T-helper 1 cell treated with Interleukin-12 subunit alpha and Interleukin-12 subunit beta and Interleukin-4 antibody, amounts not matched to agents 30 μg/mL and 1 μg/mL, for 36 hours (primary cell): ENCODE data around the gene HDGFL2.

ENCODE experiments used
- H3K27ac Mint-ChIP-seq: one replicate; pipeline ENCODE4 v1.8.0; 2021; ENCODE audit warnings: mild to moderate bottlenecking, mixed read lengths
- H3K27me3 Mint-ChIP-seq: one replicate; pipeline ENCODE4 v1.8.0; 2021; ENCODE audit warnings: low read depth, mixed read lengths
- H3K36me3 Mint-ChIP-seq: one replicate; pipeline ENCODE4 v1.8.0; 2021; ENCODE audit warnings: low read depth, mixed read lengths
- H3K4me1 Mint-ChIP-seq: one replicate; pipeline ENCODE4 v1.8.0; 2021; ENCODE audit warnings: low read depth, mixed read lengths
- H3K4me3 Mint-ChIP-seq: one replicate; pipeline ENCODE4 v1.8.0; 2021; ENCODE audit warnings: mild to moderate bottlenecking, moderate library complexity, mixed read lengths
- H3K9me3 Mint-ChIP-seq: one replicate; pipeline ENCODE4 v1.8.0; 2021; ENCODE audit warnings: mixed read lengths

Gene HDGFL2

DNA sequence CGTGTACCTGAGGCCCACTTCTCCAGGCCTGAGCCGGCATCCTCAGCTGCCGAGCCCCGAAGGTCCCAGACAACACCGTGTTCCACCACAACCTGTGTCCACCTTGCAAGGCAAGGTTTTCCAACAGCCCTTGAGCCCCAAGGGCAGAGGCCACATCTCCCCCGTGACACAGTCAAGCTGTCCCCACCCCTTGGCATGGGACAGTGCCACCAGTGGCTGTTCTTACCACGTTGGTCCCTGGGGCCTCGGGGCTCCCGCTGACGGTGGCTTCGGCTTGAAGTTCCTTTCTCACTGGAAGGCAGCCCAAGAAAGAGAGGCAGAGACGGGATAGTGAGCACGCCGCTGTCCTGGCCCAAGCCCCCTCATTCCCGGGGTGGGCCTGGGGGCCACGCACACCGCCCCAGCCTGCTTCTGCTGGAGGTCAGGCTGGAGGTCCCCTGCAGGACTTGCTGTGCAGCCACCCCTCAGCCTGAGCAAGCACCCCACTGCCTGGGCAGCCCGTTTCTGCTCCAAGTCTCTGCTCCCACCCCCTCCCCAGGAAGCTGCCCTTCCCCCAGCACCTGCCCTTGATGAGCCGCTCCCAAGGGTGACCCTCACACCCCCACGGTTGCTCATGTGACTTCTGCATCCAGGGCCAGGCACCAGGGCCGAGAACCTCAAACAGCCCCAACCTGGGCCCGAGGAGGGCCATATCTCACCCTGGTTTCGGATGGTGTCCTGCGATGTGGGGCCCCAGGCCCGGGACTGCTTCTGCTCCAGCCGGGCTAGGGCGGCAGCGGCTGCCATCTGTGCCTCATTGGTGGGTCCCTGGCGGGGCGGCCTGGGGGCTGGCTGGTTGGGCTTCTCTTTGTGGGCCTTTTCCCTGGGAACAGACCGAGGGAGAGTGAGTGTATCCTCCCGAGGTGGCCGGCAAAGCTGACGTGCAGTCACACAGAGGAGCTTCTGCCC lies 18.6 kb upstream of the HDGFL2 start:
- no peaks in the 10 kb centered on the region for H3K9me3 Mint-ChIP-seq
- H3K36me3 Mint-ChIP-seq = peaks cover 17% of the 10 kb centered on the region
- no peak overlapping the region for H3K27ac Mint-ChIP-seq

GRCh38 chr19:4454747-4455718 lies 17.1 kb upstream of the HDGFL2 start:
- no peak overlapping the region for H3K4me3 Mint-ChIP-seq
- H3K36me3 Mint-ChIP-seq = peaks cover 9% of the 10 kb centered on the region
- H3K9me3 Mint-ChIP-seq = no peaks in the 10 kb centered on the region
- H3K27ac Mint-ChIP-seq = peak overlapping the region; percentile 45
- no peaks in the 10 kb centered on the region for H3K27me3 Mint-ChIP-seq
- H3K4me1 Mint-ChIP-seq = peaks cover 12% of the 10 kb centered on the region

More for the DNA sequence above, 18.6 kb upstream of the HDGFL2 start:
- Mint-ChIP-seq H3K27me3 (no peaks in the 10 kb centered on the region), H3K4me1 (peaks cover 12% of the 10 kb centered on the region), H3K4me3 (no peak overlapping the region)

DNA sequence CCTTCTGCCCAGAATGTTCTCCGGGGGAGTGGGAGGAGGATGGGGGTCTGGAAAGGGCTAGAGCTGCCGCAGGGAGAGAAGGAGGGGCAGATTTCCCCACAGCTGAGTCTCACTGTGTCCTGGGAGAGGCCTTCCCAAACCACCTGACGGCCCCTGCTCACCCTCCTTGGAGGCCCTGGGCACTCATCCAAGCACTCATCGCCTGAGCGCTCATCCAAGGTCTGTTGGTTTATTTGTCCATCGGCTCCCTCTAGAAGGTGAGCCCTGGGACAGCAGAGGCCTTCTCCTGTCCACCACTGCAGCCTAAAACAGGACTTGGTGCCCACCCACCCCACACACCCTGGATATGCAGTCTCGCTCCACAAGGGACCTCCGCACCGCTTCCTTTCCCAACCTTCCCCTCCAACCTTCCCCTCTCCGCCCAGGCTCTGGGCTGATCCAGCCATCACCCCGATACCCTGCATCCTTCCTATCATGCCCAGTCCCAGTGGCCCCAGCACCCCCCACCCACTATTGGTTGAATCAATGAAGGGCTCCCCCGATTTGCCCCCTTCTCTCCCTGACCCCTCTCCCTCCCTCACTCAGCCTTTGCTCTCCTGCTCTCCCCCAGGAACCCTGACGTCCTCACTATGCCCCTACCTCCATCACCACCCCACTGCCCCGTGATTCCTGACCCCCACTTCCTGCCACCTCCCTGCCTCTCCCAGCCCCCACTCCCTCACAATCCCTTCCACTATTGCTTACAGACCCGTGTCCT lies 16.2 kb upstream of the HDGFL2 start:
- H3K9me3 Mint-ChIP-seq = no peaks in the 10 kb centered on the region
- peaks cover 12% of the 10 kb centered on the region for H3K4me1 Mint-ChIP-seq
- peaks cover 5% of the 10 kb centered on the region for H3K36me3 Mint-ChIP-seq
- peak overlapping the region; percentile 90 for H3K27ac Mint-ChIP-seq
- H3K4me3 Mint-ChIP-seq = peak overlapping the region; percentile 91
- H3K27me3 Mint-ChIP-seq = no peaks in the 10 kb centered on the region

DNA sequence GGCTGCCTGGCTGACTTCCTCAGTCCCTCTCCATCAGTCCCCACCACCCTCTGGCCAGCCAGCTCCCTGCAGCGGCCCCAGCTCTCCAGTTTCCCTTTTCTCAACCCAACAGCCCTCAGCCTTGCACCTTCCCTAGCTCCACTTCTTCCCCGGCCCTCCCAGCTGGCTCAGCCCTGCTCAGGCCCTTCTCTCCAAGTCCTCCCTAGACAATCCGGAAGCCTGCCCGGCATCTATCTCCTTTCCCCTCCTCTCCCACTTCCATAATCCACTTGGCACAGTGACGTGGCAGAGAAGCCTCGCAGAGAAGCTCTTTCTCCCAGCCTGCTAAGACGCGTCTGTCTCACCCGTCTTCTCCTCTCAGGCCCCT lies 15.6 kb upstream of the HDGFL2 start:
- H3K27me3 Mint-ChIP-seq = no peaks in the 10 kb centered on the region

GRCh38 chr19:4456843-4457653 lies 15.0 kb upstream of the HDGFL2 start:
- peak overlapping the region; percentile 92 for H3K4me3 Mint-ChIP-seq
- H3K4me1 Mint-ChIP-seq = peaks cover 12% of the 10 kb centered on the region
- peaks cover 5% of the 10 kb centered on the region for H3K36me3 Mint-ChIP-seq
- H3K9me3 Mint-ChIP-seq = no peaks in the 10 kb centered on the region
- peak overlapping the region; percentile 90 for H3K27ac Mint-ChIP-seq
- H3K27me3 Mint-ChIP-seq = no peaks in the 10 kb centered on the region

More for the DNA sequence above, 15.6 kb upstream of the HDGFL2 start:
- H3K27ac Mint-ChIP-seq = peak overlapping the region; percentile 90
- H3K4me1 Mint-ChIP-seq = peaks cover 12% of the 10 kb centered on the region
- no peaks in the 10 kb centered on the region for H3K9me3 Mint-ChIP-seq
- peaks cover 5% of the 10 kb centered on the region for H3K36me3 Mint-ChIP-seq
- peak overlapping the region; percentile 91 for H3K4me3 Mint-ChIP-seq

- Mint-ChIP-seq H3K9me3 (no peaks in the 10 kb centered on the region), H3K36me3 (peaks cover 5% of the 10 kb centered on the region), H3K27me3 (no peaks in the 10 kb centered on the region), H3K27ac (peak within 1 kb of the TSS; percentile 91), H3K4me1 (peaks cover 12% of the 10 kb centered on the region), H3K4me3 (peak within 1 kb of the TSS; percentile 92)
Observed at GRCh38 chr19:4457654-4458395, 14.3 kb upstream of the HDGFL2 start, which contains the start of gene UBXN6. UBXN6 (minus strand) TSS chr19:4457794; CDS start chr19:4457697, 97 bp downstream.

DNA sequence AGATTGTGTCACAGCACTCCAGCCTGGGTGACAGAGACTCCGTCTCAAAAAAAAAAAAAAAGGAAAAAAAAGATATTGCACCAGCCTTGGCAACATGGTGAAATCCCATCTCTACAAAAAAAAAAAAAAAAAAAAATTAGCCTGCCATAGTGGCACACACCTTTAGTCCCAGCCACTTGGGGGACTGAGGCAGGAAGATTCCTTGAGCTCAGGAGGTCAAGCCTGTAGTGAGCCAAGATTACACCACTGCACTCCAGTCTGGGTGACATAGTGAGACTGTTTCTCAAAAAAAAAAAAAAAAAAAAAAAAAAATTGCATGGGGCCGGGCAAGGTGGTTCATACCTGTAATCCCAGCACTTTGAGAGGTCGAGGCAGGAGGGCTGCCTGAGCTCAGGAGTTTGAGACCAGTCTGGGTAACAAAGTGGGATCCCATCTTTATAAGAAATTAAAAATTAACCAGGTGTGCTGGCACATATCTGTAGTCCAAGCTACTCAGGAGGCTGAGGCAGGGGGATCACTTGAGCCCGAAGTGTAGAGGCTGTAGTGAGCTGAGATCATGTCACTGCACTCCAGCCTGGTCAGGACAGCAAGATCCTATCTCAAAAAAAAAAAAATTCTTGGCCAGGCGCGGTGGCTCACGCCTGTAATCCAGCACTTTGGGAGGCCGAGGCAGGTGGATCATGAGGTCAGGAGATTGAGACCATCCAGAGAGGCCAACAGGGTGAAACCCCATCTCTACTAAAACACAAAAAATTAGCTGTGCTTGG lies 7.1 kb upstream of the HDGFL2 start:
- H3K9me3 Mint-ChIP-seq = no peaks in the 10 kb centered on the region
- no peaks in the 10 kb centered on the region for H3K36me3 Mint-ChIP-seq
- no peaks in the 10 kb centered on the region for H3K27me3 Mint-ChIP-seq
- no peaks in the 10 kb centered on the region for H3K4me1 Mint-ChIP-seq
- H3K27ac Mint-ChIP-seq = no peak overlapping the region
- H3K4me3 Mint-ChIP-seq = no peak overlapping the region

DNA sequence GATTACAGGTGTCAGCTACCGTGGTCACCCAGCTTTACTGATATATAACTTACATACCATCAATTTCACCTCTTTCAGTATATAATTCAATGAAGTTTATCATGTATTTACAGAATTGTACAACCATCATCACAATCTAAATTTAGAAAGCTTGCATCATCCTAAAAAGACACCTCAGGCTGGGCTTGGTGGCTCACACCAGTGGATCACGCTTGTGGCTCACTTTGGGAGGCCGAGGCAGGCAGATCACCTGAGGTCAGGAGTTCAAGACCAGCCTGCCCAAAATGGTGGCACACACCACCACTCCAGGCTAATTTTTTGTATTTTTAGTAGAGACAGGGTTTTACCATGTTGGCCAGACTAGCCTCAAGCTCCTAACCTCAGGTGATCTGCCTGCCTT lies 4.3 kb upstream of the HDGFL2 start:
- Mint-ChIP-seq H3K4me3 (no peak overlapping the region), H3K27me3 (no peaks in the 10 kb centered on the region)

GRCh38 chr19:4471403-4472173 lies 509 bp upstream of the HDGFL2 start:
- H3K9me3 Mint-ChIP-seq = no peaks in the 10 kb centered on the region
- H3K36me3 Mint-ChIP-seq = peaks cover 4% of the 10 kb centered on the region
- H3K4me3 Mint-ChIP-seq = no peak overlapping the region
- H3K27ac Mint-ChIP-seq = no peak overlapping the region
- H3K4me1 Mint-ChIP-seq = peaks cover 17% of the 10 kb centered on the region
- no peaks in the 10 kb centered on the region for H3K27me3 Mint-ChIP-seq

More for the DNA sequence above, 4.3 kb upstream of the HDGFL2 start:
- Mint-ChIP-seq H3K4me1 (peaks cover 4% of the 10 kb centered on the region), H3K9me3 (no peaks in the 10 kb centered on the region), H3K27ac (no peak overlapping the region), H3K36me3 (no peaks in the 10 kb centered on the region)

DNA sequence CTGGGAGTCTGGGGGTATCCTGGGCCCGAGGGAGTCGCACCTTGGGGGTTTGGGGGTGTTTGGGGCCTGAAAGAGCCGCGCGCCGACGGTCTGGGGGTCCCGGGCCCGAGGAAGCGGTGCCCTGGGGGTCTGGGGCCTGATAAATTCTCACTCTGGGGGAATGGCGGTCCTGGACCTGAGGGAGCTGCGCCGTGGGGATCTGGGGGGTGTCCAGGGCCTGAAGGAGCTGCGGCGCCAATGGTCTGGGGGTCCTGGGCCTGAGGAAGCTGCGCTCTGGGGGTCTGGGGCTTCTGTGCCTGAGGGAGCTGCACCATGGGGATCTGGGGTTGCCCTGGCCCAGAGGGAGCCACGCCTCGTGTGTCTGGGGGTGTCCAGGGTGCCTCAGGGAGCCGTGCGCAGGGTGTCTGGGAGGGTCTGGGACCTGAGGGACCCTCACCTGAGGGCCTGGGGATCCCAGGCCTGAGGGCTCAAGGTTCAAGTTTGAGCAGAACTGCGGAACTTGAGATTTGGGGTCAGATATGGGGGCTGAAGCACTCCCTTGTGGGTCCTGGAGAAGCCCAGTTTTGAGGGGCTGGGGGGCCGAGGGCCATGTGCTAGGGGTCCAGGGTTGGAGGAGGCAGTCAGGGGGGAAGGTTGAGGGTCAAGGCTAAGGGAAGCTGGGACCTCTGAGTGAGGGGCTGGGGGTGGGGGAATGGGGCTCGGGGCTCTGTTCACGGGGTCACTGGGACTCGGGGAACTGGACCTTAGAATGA lies 1.1 kb downstream of the HDGFL2 start:
- Mint-ChIP-seq H3K36me3 (peaks cover 8% of the 10 kb centered on the region), H3K27ac (no peak overlapping the region), H3K9me3 (no peaks in the 10 kb centered on the region), H3K4me1 (peaks cover 17% of the 10 kb centered on the region), H3K27me3 (no peaks in the 10 kb centered on the region), H3K4me3 (peak overlapping the region; percentile 85)

DNA sequence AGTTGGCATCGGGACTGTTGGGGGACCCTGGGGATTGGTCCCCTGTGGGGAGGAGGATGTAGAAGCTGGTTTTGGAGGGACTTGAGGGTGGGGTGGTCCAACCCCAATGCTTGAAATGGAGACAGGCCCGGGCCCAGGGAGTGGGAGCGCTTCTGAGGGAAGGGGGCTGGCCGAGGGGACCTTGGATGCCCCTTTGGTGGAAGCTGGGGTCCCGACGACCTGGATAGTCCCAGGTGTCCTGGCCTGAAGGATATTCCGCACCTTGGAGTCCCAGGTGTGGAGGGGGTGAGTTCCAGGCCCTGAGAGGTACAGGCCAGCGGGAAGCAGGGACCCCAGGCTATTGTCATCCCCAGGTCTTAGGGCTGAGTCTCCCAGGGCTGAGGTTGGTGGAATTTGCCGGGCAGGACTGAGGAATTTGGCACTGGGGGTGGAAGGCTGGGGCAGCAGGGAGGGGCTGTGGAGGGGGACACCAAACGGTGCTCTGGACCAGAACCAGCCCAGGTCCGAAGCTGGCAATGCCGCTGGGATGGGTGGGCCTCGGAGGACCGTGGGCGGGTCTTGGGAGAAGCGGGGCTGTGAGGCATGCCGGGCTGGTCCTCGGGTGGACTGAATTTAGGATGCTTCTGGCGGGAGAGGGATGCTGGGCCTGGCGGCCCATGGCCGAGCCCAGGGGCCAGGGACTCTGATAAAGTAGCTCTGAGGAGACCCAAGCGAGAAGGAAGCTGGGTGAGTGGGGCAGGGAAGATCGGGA lies 1.8 kb downstream of the HDGFL2 start:
- Mint-ChIP-seq H3K27ac (peak overlapping the region; percentile 70), H3K4me3 (peak overlapping the region; percentile 85), H3K4me1 (peaks cover 17% of the 10 kb centered on the region), H3K27me3 (no peaks in the 10 kb centered on the region), H3K9me3 (no peaks in the 10 kb centered on the region), H3K36me3 (peaks cover 8% of the 10 kb centered on the region)
